Thyroid gland (tissue), 4 donors: Measurements from ENCODE around the gene CH25H. TPM values are rescaled to one million over a fixed set of nuclear protein-coding genes. Genes with fewer than 3 reads are reported as not detected.
"Not testable (repeated sequence)": the region's sequence is repeated elsewhere in the genome, so short reads cannot be mapped to it uniquely, and the experiment has no call there.

Experiments
- DNase-seq, 2 donors: peaks; one replicate each; pipeline ENCODE4 v3.0.0-alpha.2; 2019
- H3K27ac ChIP-seq, 3 donors: fragments of 200-600 bp; sonication (generic); 1 replicate in 2 of 3; 2 replicates in 1 of 3; pipeline ENCODE4 v1.5.1; 2016 to 2019; ENCODE audit warnings: mild to moderate bottlenecking in 1 of 3, moderate library complexity in 1 of 3
- H3K27me3 ChIP-seq: fragments of 200-600 bp; sonication (generic); one replicate; pipeline ENCODE4 v1.5.1; 2019
- H3K36me3 ChIP-seq, 2 donors: fragments of 200-600 bp; sonication (generic); one replicate each; pipeline ENCODE4 v1.5.1; 2016 to 2019
- H3K4me1 ChIP-seq, 2 donors: fragments of 200-600 bp; sonication (generic); one replicate each; pipeline ENCODE4 v1.5.1; 2017 to 2019
- H3K4me3 ChIP-seq, 3 donors: fragments of 200-600 bp; sonication (generic); replicated peaks in 1 of 3; 1 replicate in 2 of 3; 2 replicates in 1 of 3; pipeline ENCODE4 v1.5.1; 2016; ENCODE audit warnings: mild to moderate bottlenecking in 1 of 3
- H3K9me3 ChIP-seq: fragments of 200-600 bp; sonication (generic); one replicate; pipeline ENCODE4 v1.5.1; 2017
- CTCF ChIP-seq, 6 experiments: fragments of 200-600 bp in 3 of 6; fragments of 450-650 bp in 3 of 6; sonication (generic) in 3 of 6; IDR thresholded peaks; one replicate each; pipeline ENCODE4 v1.5.1; 2016 to 2019; ENCODE audit warnings: antibody characterized with exemption in 6 of 6, mild to moderate bottlenecking in 2 of 6, inconsistent platforms in 1 of 6, moderate library complexity in 1 of 6
- POLR2A ChIP-seq, 2 donors: fragments of 450-650 bp; IDR thresholded peaks; one replicate each; pipeline ENCODE4 v1.6.1; 2017; ENCODE audit warnings: antibody characterized with exemption in 2 of 2, mild to moderate bottlenecking in 2 of 2, moderate library complexity in 1 of 2
- WGBS, 2 donors: methylation state at CpG; one replicate each; pipeline ENCODE4 v1.1.5; 2017; 5-methylcytosine and 5-hydroxymethylcytosine counted together
- intact Hi-C: fragments of 100-400 bp; cut with DNase I; formaldehyde crosslinking; loops from one replicate; pipeline ENCODE4 v1.15.1; 2023
- total RNA-seq, 4 donors: library from RNA; depleted of rRNA; stranded (reverse); fragments of >200 nt; gene quantifications; one replicate each; pipeline ENCODE4 v1.2.3, GENCODE V29; 2016

The CH25H gene
- 1 to 10 TPM in 2 of 4 donors, under 1 TPM in 1, not detected in 1; 0.44 to 6.3 (median 3.4) TPM for total RNA-seq

- no peaks in the 10 kb centered on the region for H3K27me3 ChIP-seq
- no peak for TF ChIP-seq POLR2A (IDR thresholded peaks at IDR 0.05)
- no peak for TF ChIP-seq CTCF (IDR thresholded peaks at IDR 0.05)
- 1 to 2% methylated on average over 23 to 27 of the region's 28 CpGs for WGBS, 2 donors
Measured at GRCh38 chr10:89207181-89207800, at the start of gene CH25H. CH25H (minus strand) TSS chr10:89207317; CDS start chr10:89207292, 25 bp downstream.

GRCh38 chr10:89256340-89256739, 49.2 kb upstream of the CH25H start:
- Histone ChIP-seq H3K27ac (no peak overlapping the region), H3K9me3 (no peaks in the 10 kb centered on the region), H3K4me3 (no peak overlapping the region), H3K36me3 (no peaks in the 10 kb centered on the region), H3K4me1 (peaks cover 4 to 5% of the 10 kb centered on the region in 2 donors), H3K27me3 (no peaks in the 10 kb centered on the region)
- TF ChIP-seq POLR2A (IDR thresholded peaks at IDR 0.05) (no peak), CTCF (IDR thresholded peaks at IDR 0.05) (no peak)
- 77 to 80% methylated on average over 3 of the region's 3 CpGs for WGBS, 2 donors
- no peak for DNase-seq
- intact Hi-C loops, result no loop called here

More at GRCh38 chr10:89207181-89207800, at the start of gene CH25H:
- peak; percentile 62 to 68 for DNase-seq
- Histone ChIP-seq H3K27ac (peak within 1 kb of the TSS; percentile 0 to 67 (median 55)), H3K4me1 (peaks cover 14 to 18% of the 10 kb centered on the region in 2 donors), H3K36me3 (no peaks in the 10 kb centered on the region), H3K9me3 (no peaks in the 10 kb centered on the region), H3K4me3 (peak within 1 kb of the TSS in 2 of 3 donors; percentile 16 to 41)
- intact Hi-C loops, result loop anchor here (10.0 kb wide), 1 partner anchor 372 kb away; no protein-coding TSS in a partner anchor

DNA sequence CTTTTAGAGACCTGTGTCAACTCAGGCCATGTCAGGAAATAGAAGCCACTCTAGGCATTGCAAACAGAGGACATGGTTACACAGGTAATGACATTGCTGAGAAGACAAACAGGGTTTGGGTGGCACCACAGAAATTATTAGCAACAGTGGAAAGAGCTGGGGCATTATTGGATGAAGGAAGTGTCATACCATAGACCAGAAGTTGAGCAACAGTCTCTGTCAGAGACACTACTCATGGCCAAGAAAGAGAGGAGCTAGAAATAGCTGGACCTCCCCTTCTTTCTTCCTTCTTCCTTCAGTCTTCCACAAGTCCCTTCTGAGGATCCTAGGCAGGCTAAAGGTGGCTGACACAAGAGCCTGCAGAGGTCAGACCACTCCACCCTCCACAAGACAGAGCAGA, 48.7 kb upstream of the CH25H start:
- Histone ChIP-seq H3K4me3 (no peak overlapping the region), H3K9me3 (no peaks in the 10 kb centered on the region), H3K36me3 (no peaks in the 10 kb centered on the region), H3K27me3 (no peaks in the 10 kb centered on the region), H3K27ac (no peak overlapping the region), H3K4me1 (peaks cover 7 to 8% of the 10 kb centered on the region in 2 donors)
- no peak for DNase-seq
- no peak for TF ChIP-seq CTCF (IDR thresholded peaks at IDR 0.05)
- TF ChIP-seq POLR2A (IDR thresholded peaks at IDR 0.05), result no peak
- intact Hi-C loops, result no loop called here

DNA sequence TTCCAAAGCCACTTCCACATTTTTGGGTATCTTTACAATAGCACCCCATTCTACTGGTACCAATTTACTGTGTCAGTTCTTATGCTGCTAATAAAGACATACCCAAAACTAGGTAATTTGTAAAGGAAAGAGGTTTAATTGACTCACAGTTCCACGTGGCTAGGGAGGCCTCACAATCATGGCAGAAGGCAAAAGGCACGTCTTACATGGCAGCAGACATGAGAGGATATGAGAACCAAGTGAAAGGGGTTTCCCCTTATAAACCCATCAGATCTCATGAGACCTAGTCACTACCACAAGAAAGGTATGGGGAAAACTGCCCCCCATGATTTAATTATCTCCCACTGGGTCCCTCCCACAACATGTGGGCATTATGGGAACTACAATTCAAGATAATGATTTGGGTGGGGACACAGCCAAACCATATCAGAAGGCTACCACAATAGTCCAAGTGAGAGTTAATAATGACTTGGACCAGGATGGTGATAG, 48.0 kb upstream of the CH25H start:
- not testable (repeated sequence) for DNase-seq
- WGBS, 2 donors, result 77 to 89% methylated on average over 2 of the region's 2 CpGs

GRCh38 chr10:89252225-89252585, 45.1 kb upstream of the CH25H start:
- no peak for DNase-seq
- Histone ChIP-seq H3K4me1 (peaks cover 7 to 8% of the 10 kb centered on the region in 2 donors), H3K36me3 (no peaks in the 10 kb centered on the region), H3K4me3 (no peak overlapping the region), H3K9me3 (no peaks in the 10 kb centered on the region), H3K27ac (peak overlapping the region in 1 of 3 donors; percentile 63), H3K27me3 (no peaks in the 10 kb centered on the region)
- WGBS, 2 donors, result 92 to 94% methylated on average over 2 of the region's 2 CpGs
- intact Hi-C loops, result no loop called here
- TF ChIP-seq CTCF (IDR thresholded peaks at IDR 0.05) (no peak), POLR2A (IDR thresholded peaks at IDR 0.05) (no peak)

More for the DNA sequence above, 48.0 kb upstream of the CH25H start:
- H3K4me1 ChIP-seq, H3K36me3 ChIP-seq, intact Hi-C loops, H3K4me3 ChIP-seq, H3K9me3 ChIP-seq, H3K27ac ChIP-seq, H3K27me3 ChIP-seq: not testable (repeated sequence)
